ENCODE measurements around the gene RLN1.
A peak's percentile ranks its signal among the peaks of the same experiment; 100 is the strongest.
"Not testable (repeated sequence)": the region's sequence is repeated elsewhere in the genome, so short reads cannot be mapped to it uniquely, and the experiment has no call there.

The RLN1 gene

GRCh38 chr9:5338992-5339981, at the start of gene RLN1:
TSS of gene RLN1 (minus strand) at chr9:5339876. CDS start at chr9:5339746, 130 bp downstream.
- peak in 1 of 2 donors; percentile 70 for DNase-seq (ENCODE audit: low spot score in 2 of 2)
- H3K9me3 Mint-ChIP-seq, H3K36me3 Mint-ChIP-seq: not testable (repeated sequence)
- Mint-ChIP-seq H3K4me1 (peaks cover 16% of the 10 kb centered on the region), H3K27ac (peak within 1 kb of the TSS; percentile 72), H3K4me3 (peak within 1 kb of the TSS; percentile 61)
- ATAC-seq: peak; percentile 99

GRCh38 chr9:5389109-5389732, 49.5 kb upstream of the RLN1 start:
- H3K9me3 Mint-ChIP-seq: no peaks in the 10 kb centered on the region
- no peak overlapping the region for H3K27ac Mint-ChIP-seq
- H3K4me1 Mint-ChIP-seq: peaks cover 41% of the 10 kb centered on the region
- ATAC-seq (peak; percentile 97), DNase-seq (ENCODE audit: low spot score in 2 of 2) (peak in 1 of 2 donors; percentile 73)
- no peaks in the 10 kb centered on the region for H3K36me3 Mint-ChIP-seq
- no peak overlapping the region for H3K4me3 Mint-ChIP-seq

GRCh38 chr9:5388026-5388819, 48.5 kb upstream of the RLN1 start:
- no peak overlapping the region for H3K27ac Mint-ChIP-seq

DNA sequence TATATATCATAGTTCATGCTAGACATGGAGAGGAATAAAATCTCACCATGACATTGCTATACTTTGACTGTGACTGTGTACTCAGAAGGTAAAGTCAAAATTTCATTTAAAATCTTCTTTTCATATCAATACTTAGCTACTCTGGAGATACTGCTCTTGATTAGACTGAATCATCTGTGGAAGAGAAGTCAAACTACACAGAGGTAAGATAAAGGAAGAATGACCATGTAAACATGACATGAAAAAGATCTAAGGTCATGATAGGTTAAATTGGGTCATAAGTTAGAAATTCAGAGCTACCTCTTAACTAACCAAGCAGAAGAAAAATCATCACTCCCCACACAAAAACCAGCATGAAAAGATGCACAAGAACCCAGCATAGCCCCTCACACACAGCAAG, 44.8 kb upstream of the RLN1 start:
- no peak overlapping the region for H3K27ac Mint-ChIP-seq
- no peak overlapping the region for H3K4me3 Mint-ChIP-seq
- H3K9me3 Mint-ChIP-seq: peaks cover 2% of the 10 kb centered on the region
- H3K4me1 Mint-ChIP-seq: peaks cover 43% of the 10 kb centered on the region
- no peak for ATAC-seq
- no peaks in the 10 kb centered on the region for H3K36me3 Mint-ChIP-seq
- no peak for DNase-seq (ENCODE audit: low spot score in 2 of 2)

More at GRCh38 chr9:5388026-5388819, 48.5 kb upstream of the RLN1 start:
- Mint-ChIP-seq H3K36me3 (no peaks in the 10 kb centered on the region), H3K9me3 (no peaks in the 10 kb centered on the region), H3K4me1 (peaks cover 42% of the 10 kb centered on the region), H3K4me3 (no peak overlapping the region)
- ATAC-seq (no peak), DNase-seq (ENCODE audit: low spot score in 2 of 2) (no peak)

GRCh38 chr9:5382479-5382878, 42.8 kb upstream of the RLN1 start:
- H3K4me3 Mint-ChIP-seq: no peak overlapping the region
- no peaks in the 10 kb centered on the region for H3K36me3 Mint-ChIP-seq
- ATAC-seq: no peak
- H3K9me3 Mint-ChIP-seq: peaks cover 2% of the 10 kb centered on the region
- no peak overlapping the region for H3K27ac Mint-ChIP-seq
- no peak for DNase-seq (ENCODE audit: low spot score in 2 of 2)
- H3K4me1 Mint-ChIP-seq: peaks cover 28% of the 10 kb centered on the region

GRCh38 chr9:5375790-5376477, 36.3 kb upstream of the RLN1 start:
- peaks cover 23% of the 10 kb centered on the region for H3K4me1 Mint-ChIP-seq
- H3K9me3 Mint-ChIP-seq: peaks cover 2% of the 10 kb centered on the region
- peaks cover 7% of the 10 kb centered on the region for H3K36me3 Mint-ChIP-seq
- ATAC-seq: peak; percentile 85
- no peak for DNase-seq (ENCODE audit: low spot score in 2 of 2)
- peak overlapping the region; percentile 53 for H3K27ac Mint-ChIP-seq
- peak overlapping the region; percentile 42 for H3K4me3 Mint-ChIP-seq

- H3K9me3 Mint-ChIP-seq: no peaks in the 10 kb centered on the region
- H3K4me3 Mint-ChIP-seq: peak overlapping the region; percentile 42
- peaks cover 7% of the 10 kb centered on the region for H3K36me3 Mint-ChIP-seq
- H3K27ac Mint-ChIP-seq: peak overlapping the region; percentile 53
- ATAC-seq (peak; percentile 85), DNase-seq (ENCODE audit: low spot score in 2 of 2) (no peak)
- peaks cover 23% of the 10 kb centered on the region for H3K4me1 Mint-ChIP-seq
Measured at GRCh38 chr9:5375091-5375490, 35.4 kb upstream of the RLN1 start.

GRCh38 chr9:5364294-5365024, 24.8 kb upstream of the RLN1 start:
- no peaks in the 10 kb centered on the region for H3K9me3 Mint-ChIP-seq
- H3K36me3 Mint-ChIP-seq: no peaks in the 10 kb centered on the region
- H3K27ac Mint-ChIP-seq: no peak overlapping the region
- ATAC-seq: peak; percentile 98
- no peak overlapping the region for H3K4me3 Mint-ChIP-seq
- DNase-seq (ENCODE audit: low spot score in 2 of 2): no peak
- H3K4me1 Mint-ChIP-seq: peaks cover 21% of the 10 kb centered on the region

DNA sequence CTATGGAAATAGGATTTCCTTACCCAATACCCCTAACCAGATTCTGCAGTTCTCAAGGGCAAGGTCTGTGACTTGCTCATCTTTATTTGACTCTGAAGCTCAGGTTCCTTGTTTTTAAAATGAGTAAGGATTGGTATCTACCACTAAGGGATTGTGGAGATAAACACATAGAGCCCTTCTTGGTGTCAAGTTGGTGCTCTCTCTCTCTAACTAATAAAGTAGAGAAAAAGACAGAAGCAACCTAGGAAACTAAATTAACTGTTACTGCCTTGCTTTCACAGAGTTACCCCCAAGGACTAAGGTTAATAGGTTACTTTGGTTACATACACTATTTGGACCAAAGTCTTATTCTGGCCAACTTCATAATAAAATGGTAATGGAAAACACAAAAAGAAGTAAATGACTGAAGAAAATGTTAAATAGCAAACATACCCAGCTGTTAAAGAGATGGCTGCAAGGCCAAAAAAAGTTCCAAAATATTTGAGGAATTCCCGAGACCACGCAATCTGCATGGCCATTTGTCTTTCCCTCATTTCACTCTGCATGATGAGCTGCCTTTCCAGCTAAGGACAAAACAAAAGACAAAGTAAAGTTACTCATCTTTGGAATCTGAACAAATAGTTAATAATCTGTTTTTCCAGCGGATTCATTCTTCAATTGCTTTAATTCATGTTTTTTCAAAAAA, 21.8 kb upstream of the RLN1 start:
- Mint-ChIP-seq H3K27ac (no peak overlapping the region), H3K9me3 (no peaks in the 10 kb centered on the region), H3K4me3 (no peak overlapping the region), H3K4me1 (peaks cover 21% of the 10 kb centered on the region), H3K36me3 (no peaks in the 10 kb centered on the region)
- ATAC-seq (no peak), DNase-seq (ENCODE audit: low spot score in 2 of 2) (no peak)

GRCh38 chr9:5360341-5360740, 20.7 kb upstream of the RLN1 start:
- no peak overlapping the region for H3K4me3 Mint-ChIP-seq
- H3K27ac Mint-ChIP-seq: no peak overlapping the region
- H3K36me3 Mint-ChIP-seq: no peaks in the 10 kb centered on the region
- ATAC-seq: no peak
- H3K9me3 Mint-ChIP-seq: no peaks in the 10 kb centered on the region
- peaks cover 19% of the 10 kb centered on the region for H3K4me1 Mint-ChIP-seq
- no peak for DNase-seq (ENCODE audit: low spot score in 2 of 2)

DNA sequence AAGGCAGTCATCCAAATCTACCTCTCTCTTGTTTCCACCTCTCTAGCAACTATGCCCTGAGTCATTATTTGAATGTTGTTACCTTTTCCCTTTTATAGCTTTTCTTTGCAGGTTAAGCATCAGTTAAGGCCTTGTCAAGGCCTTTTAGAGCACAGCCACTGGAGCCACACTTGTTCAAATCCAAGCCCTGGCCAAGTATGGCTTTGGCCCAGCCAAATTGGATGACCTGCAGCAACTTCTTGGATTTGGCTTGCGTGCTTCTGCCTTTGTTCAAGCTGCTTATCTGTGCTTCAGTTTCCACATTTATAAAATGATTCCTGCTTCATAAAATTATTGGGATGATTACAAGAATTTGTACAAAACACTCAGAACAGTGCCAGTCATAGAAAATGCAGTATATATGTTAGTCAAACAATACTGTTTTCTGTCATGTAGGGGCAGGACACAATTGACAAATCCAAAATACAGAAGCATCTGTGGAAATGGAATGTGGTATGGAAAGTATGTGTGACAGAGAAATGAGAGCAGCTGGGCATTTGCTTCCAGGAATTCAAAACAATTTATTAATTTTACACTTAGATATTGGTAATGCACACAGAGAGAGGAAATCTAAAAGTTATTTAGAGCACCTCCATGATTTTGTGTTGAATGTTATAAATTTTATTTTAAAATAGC, 17.9 kb upstream of the RLN1 start:
- H3K9me3 Mint-ChIP-seq: no peaks in the 10 kb centered on the region
- H3K4me1 Mint-ChIP-seq: peaks cover 12% of the 10 kb centered on the region
- H3K27ac Mint-ChIP-seq: no peak overlapping the region
- no peak for DNase-seq (ENCODE audit: low spot score in 2 of 2)
- ATAC-seq: no peak
- H3K4me3 Mint-ChIP-seq: no peak overlapping the region
- no peaks in the 10 kb centered on the region for H3K36me3 Mint-ChIP-seq

DNA sequence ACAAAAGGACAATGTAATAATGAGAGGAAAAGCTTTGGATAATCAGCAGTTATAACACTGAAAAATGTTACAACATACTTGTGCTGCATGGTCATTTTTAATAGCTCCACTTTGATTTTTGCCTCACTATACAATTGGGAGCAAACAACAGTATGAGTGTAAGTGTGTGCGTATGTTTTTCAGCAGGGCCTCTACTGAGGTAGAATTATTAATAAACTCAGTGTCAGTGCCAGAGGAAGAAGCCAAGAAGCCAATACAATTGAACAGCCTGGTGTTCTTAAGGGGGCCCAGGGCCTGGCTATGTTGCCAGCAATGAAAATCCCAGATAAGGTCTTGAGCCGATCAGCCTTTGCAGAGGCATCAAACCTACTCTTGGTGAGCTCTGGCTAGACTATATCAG, 16.1 kb upstream of the RLN1 start:
- Mint-ChIP-seq H3K9me3 (no peaks in the 10 kb centered on the region), H3K4me1 (peaks cover 28% of the 10 kb centered on the region), H3K4me3 (no peak overlapping the region), H3K27ac (no peak overlapping the region), H3K36me3 (no peaks in the 10 kb centered on the region)
- no peak for DNase-seq (ENCODE audit: low spot score in 2 of 2)
- no peak for ATAC-seq

GRCh38 chr9:5355226-5355625, 15.6 kb upstream of the RLN1 start:
- DNase-seq (ENCODE audit: low spot score in 2 of 2): no peak
- no peak for ATAC-seq
- H3K9me3 Mint-ChIP-seq: no peaks in the 10 kb centered on the region
- no peak overlapping the region for H3K4me3 Mint-ChIP-seq
- H3K4me1 Mint-ChIP-seq: peaks cover 32% of the 10 kb centered on the region
- no peaks in the 10 kb centered on the region for H3K36me3 Mint-ChIP-seq
- H3K27ac Mint-ChIP-seq: no peak overlapping the region

Data from stimulated activated effector memory CD8-positive, alpha-beta T cell treated with anti-CD3 and anti-CD28 coated beads, Interleukin-12 subunit alpha, Interleukin-12 subunit beta, amount 100 ng/mL, for 72 hours (primary cell).